ENCODE measurements around the gene SPEN.
"Not testable (repeated sequence)": the region's sequence is repeated elsewhere in the genome, so short reads cannot be mapped to it uniquely, and the experiment has no call there.

Gene SPEN

DNA sequence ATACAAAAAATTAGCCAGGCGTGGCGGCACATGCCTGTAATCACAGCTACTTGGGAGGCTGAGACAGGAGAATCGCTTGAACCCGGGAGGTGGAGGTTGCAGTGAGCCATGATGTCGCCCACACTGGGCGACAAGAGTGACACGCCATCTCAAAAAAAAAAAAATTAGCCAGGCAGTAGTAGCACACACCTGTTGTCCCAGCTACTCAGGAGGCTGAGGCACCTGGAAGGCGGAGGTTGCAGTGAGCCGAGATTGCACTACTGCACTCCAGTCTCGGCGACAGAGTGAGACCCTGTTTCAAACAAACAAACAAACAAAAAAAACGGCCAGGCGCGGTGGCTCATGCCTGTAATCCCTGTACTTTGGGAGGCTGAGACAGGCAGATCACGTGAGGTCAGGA, 19.9 kb upstream of the SPEN start:
- DNase-seq; in situ Hi-C loops (cut with HindIII; ENCODE audit: low pct_ligation_motif_present, low pct_unique_long_range_greater_than_20kb, low sequenced_read_pairs): not testable (repeated sequence)

DNA sequence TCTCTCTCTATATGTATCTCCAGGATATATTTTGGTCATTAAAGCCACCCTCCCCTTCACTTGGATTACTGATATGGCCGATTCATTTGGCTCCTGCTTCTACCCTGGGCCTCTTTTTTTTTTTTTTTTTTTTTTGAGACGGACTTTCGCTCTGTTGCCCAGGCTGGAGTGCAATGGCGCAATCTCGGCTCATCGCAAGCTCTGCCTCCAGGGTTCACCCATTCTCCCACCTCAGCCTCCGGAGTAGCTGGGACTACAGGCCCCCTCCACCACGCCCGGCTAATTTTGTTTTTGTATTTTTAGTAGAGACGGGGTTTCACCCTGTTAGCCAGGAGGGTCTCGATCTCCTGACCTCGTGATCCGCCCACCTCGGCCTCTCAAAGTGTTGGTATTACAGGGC, 18.6 kb upstream of the SPEN start:
- not testable (repeated sequence) for DNase-seq

DNA sequence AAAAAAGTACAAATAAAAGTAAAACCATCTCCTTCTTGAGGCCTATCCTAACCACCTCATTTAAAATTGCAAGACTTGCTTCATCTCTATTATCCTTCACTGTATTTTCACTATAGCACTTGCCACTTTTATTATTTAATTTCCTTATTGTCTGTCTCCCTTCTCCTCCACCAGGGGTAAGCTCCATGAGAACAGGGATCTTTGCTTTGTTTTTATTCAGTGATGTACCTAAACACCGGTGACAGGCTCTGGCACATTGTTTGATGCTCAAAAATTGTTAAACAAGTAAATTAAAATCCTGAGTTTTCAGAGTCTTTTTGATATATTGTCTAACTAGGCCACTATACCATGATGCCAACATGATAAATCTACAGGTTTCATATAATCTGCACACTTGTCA, 17.2 kb upstream of the SPEN start:
- in situ Hi-C loops (cut with HindIII; ENCODE audit: low pct_ligation_motif_present, low pct_unique_long_range_greater_than_20kb, low sequenced_read_pairs), result no loop called here
- DNase-seq, result no peak

More for the DNA sequence above, 18.6 kb upstream of the SPEN start:
- in situ Hi-C loops (cut with HindIII; ENCODE audit: low pct_ligation_motif_present, low pct_unique_long_range_greater_than_20kb, low sequenced_read_pairs), result not testable (repeated sequence)

DNA sequence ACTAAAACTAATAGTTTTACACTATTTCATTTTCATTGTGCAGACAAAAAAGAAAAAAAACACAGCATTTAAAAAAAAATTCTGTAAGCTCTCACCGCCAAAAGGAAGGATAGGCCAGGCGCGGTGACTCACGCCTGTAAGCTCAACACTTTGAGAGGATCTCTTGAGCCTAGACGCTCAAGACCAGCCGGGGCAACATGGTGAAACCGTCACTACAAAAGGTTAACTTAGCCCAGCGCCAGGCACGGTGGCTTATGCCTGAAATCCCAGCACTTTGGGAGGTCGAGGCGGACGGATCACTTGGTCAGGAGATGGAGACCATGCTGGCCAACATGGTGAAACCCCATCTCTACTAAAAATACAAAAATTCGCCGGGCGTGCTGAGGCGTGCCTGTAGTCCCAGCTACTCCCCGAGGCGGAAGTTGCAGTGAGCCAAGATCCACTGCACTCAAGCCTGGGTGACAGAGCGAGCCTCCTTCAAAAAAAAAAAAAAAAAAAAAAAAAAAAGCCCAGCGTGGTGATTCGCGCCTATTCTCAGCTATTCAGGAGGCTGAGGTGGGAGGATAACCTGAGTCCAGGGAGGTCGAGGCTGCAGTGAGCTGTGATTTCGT, 14.3 kb upstream of the SPEN start:
- in situ Hi-C loops (cut with HindIII; ENCODE audit: low pct_ligation_motif_present, low pct_unique_long_range_greater_than_20kb, low sequenced_read_pairs), result no loop called here
- DNase-seq, result no peak

DNA sequence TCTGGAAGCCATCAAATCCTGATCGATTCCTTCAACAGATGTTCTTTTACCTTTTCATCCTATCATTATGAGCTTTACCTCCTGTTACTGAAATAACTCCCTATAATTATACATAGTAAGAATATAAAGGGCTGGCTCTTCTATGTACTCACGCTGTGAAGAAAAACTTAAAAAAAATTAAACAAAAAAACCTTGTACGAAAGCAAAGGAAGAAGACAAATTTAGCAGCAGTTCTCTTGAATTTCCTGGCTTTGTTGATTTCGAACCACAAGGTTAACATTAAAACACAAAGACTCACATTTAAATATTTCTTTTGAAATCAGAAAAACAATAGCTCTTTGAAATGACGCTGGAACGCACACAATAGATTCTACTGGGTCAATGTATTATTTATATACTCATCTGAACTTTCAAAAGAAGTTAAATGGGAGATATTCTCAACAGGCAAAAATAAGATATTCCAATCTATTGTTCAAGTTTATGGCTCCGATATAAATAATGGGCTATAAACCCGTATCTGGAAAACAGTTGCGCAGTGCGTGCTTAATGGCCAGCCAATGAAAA, 13.6 kb upstream of the SPEN start:
- in situ Hi-C loops (cut with HindIII; ENCODE audit: low pct_ligation_motif_present, low pct_unique_long_range_greater_than_20kb, low sequenced_read_pairs), result no loop called here
- DNase-seq, result no peak

DNA sequence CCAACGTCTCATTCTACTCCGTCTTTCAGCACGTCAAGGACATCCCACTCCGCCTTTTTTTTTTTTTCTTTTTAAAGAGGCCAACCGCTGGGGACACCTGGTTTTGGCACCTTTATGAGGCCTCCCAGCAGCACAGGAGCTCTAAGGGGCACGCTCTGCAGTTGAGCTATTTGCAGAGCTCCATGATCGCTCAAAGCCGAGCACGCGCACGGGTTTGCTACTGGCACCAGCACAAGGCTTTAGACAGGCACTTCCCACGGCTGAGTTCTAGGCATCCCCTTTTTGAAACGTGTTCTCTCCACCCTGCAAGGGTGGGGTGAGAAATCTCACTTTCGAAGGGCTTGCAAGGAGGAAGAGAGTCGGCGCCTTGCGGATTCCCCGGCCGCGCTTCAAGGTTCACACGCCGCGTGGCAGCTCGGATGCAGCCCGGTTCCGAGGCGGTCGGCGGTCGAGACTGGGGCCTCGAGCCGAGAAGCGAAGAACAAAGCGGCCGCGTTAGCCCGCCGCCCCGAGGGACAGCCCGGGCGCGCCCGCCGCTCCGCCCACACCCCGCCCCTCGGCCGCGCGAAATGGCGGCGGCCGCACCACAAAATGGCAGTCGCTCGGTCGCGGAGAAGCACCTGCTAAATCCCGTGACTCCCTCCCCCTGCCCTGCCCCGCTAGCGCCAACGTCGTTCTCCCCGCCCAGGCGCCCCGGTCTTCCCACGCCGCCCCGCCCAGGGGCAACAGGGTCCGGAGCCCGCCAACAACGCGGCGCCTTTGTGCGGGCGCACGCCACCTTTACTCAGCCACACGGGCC, 12.9 kb upstream of the SPEN start:
- in situ Hi-C loops (cut with HindIII; ENCODE audit: low pct_ligation_motif_present, low pct_unique_long_range_greater_than_20kb, low sequenced_read_pairs), result no loop called here
- peak; percentile 89 for DNase-seq

DNA sequence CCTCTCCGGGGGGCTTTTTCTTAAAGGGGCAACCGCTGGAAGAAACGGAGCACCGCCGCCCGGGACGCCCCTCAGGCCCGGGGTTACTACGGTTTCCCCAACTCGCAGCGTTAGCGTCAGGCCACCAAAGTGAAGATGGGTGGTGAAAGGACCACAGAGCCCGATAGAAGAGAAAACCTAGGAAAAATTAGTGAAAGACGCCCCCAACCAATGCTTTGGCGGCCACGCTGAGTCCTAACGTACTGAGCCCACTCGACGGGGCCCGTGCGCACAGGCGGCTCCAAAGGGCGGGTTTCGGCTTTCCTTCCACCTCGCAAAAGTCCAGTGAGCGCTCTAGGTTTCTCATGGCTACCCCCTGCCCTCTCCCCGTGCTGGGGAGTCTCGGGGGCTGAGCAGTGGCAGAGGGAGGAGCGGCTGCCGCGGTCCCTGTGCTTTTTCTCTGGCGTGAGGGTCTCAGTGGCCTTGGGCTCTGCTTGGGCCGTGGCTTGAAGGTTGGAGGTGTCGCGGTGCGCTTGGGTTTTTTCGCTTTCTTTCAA, 12.2 kb upstream of the SPEN start:
- peak; percentile 45 for DNase-seq
- in situ Hi-C loops (cut with HindIII; ENCODE audit: low pct_ligation_motif_present, low pct_unique_long_range_greater_than_20kb, low sequenced_read_pairs), result no loop called here

DNA sequence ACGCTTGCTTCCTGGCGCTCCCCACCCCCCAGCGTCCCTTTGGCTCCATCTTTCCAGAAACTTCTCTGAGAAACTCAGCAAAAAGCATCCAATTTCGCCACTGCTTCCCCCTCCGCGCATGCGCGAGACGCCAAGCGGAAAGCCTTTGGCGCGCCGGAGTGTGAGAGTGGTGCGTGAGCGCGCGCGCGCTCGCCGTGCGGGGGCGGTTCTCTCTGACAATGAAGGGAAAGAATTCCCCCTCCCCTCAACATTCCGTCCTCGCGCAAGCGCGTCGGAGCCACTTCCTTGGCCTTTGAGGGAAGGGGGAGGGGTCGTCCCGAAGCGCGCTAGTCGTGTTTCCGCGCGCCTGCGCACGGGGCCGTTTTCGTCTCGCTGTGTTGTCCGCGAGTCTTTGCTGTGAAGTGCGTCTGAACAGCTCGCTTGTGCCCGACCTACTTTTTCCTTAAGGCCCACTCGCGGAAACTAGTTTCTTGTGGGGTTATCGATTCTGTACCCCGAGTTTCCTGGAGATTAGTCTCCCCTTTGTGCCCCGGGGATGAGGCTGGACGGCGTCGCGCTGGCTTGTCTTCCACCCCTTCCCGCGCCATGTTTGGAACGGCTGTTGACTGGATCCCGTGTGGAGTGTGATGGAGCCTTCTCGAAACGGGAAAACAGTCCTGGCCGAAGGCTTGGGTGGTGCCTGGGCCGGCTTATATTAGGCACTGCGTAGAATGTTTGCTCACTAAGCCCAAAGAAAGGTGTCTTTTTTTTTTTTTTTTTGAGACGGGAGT, 11.6 kb upstream of the SPEN start:
- peak; percentile 98 for DNase-seq
- in situ Hi-C loops (cut with HindIII; ENCODE audit: low pct_ligation_motif_present, low pct_unique_long_range_greater_than_20kb, low sequenced_read_pairs), result no loop called here

DNA sequence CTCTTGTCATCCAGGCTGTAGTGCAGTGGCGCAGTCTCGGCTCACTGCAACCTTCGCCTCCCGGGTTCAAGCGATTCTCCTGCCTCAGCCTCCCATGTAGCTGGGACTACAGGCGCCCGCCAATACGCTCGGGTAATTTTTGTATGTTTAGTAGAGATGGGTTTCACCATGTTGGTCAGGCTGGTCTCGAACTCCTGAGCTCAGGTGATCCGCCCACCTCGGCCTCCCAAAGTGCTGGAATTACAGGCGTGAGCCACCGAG, 11.1 kb upstream of the SPEN start:
- DNase-seq; in situ Hi-C loops (cut with HindIII; ENCODE audit: low pct_ligation_motif_present, low pct_unique_long_range_greater_than_20kb, low sequenced_read_pairs): not testable (repeated sequence)

DNA sequence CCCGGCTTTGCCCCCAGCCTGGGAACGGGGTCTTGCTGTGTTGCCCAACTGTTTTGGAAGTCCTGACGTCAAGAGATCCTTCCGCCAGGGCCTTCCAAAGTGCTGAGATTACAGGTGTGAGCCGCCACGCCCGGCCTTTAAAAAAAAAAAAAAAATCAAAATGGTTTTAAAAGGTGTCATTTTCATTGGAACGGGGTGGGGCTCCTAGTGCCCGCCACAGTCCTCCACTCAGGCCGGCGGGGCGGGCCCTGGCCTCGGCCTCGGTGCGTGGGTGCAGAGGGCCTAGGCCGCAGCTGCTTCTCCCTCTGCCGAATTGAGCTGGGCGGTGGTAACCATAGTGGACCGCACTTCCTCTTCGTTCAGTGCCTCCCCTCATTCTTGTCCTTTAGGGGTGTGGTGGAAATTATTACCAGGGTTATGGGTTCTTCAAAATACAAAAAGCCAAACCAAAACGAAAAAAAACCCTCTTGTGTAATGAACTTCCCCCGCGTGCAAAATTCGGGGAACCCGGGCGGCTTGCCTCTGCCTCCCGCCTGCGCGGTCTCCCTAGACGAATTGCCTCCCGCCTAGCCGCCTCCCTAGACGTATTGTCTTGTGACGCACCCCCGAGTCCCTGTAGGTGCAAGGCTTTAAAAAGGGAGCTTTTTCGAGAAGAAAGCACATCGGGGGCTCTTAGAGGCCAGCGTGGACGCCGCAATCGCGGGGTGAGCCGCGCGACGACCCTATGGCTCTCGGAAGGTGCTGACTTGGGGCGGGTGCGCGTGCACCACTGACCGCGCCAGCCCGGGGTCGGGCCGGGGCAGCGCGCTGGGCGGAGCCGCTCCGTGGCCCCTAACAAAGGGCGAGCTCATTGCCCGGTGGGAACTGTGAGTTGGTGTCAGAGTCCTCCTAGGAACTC, 10.5 kb upstream of the SPEN start:
- DNase-seq, result no peak
- in situ Hi-C loops (cut with HindIII; ENCODE audit: low pct_ligation_motif_present, low pct_unique_long_range_greater_than_20kb, low sequenced_read_pairs), result no loop called here

DNA sequence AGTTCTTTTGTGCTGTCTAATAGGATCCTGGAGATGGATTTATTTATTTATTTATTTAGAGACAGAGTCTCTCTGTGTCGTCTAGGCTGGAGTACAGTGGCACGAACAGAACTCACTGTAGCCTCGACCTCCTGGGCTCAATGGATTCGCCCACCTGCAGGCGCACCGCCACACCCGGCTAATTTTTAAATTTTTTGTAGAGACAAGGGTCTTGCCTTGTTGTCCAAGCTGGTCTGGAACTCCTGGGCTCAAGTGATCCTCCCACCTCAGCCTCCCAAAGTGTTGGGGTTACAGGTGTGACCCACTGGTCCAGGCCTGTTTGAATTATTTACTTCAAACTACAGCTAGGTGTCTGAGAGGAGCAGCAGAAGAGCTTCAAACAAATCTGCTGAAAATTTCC, 9.6 kb upstream of the SPEN start:
- no peak for DNase-seq
- in situ Hi-C loops (cut with HindIII; ENCODE audit: low pct_ligation_motif_present, low pct_unique_long_range_greater_than_20kb, low sequenced_read_pairs), result no loop called here

DNA sequence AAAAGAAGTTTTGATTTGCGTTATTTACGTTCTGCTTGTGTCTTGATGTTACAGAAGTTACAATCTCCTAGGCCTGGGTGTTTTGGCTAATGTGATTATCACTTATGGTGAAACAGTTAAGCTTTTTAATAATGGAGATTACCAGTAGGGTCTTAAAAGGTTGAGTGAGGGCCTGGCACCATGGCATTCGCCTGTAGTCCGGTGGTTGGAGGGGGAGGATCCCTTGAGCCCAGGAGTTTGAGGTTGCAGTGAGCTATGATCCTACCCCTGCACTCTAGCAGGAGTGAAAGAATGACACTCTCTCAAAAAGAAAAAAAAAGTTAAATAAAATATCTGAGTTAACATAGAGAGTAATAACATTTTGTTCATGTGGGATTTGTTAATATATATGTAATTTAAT, 8.8 kb upstream of the SPEN start:
- no peak for DNase-seq
- in situ Hi-C loops (cut with HindIII; ENCODE audit: low pct_ligation_motif_present, low pct_unique_long_range_greater_than_20kb, low sequenced_read_pairs), result no loop called here

DNA sequence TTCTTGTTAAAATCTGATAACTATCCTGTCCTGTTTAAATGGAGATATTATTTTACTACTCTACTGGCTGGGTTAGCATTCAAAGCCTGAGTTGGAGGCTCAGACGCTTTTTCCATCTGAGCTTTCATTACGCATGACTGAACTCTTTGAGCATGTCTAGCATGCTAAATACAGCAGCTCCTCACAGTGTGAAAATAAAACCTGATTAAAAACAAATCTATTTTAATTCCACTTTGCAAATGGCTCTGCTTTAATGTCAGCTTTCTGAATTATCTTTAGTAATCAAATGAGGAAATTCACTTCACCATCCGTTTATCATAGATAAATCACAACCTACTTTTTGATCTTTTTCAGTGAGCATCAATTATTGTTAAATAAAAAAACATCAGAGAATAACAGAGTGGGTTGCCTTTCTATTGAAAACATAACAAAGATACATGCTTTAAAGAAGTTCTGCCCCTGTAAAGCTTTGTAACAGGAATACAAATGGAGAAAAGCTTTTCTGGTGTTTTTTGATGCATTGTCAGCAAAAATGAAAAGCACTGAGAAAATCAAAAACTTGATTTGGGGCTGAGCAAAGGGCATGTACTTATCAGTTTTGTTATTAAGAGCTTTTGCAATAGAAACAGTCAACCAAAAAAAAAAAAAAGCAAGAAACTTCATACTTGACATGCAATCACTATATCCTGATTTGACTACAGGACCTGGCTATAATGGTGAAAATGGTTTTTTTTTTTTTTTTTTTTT, 3.5 kb upstream of the SPEN start:
- in situ Hi-C loops (cut with HindIII; ENCODE audit: low pct_ligation_motif_present, low pct_unique_long_range_greater_than_20kb, low sequenced_read_pairs), result no loop called here
- no peak for DNase-seq

DNA sequence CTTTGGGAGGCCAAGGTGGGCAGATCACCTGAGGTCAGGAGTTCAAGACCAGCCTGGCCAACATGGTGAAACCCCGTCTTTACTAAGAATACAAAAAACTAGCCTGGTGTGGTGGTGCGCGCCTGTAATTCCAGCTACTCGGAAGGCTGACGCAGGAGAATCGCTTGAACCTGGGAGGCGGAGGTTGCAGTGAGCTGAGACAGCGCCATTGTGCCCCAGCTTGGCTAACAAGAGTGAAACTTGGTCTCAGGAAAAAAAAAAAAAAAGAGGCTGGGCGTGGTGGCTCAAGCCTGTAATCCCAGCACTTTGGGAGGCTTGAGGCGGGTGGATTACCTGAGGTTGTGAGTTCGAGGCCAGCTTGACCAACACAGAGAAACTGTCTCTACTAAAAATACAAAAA, 1.5 kb upstream of the SPEN start:
- in situ Hi-C loops (cut with HindIII; ENCODE audit: low pct_ligation_motif_present, low pct_unique_long_range_greater_than_20kb, low sequenced_read_pairs); DNase-seq: not testable (repeated sequence)

DNA sequence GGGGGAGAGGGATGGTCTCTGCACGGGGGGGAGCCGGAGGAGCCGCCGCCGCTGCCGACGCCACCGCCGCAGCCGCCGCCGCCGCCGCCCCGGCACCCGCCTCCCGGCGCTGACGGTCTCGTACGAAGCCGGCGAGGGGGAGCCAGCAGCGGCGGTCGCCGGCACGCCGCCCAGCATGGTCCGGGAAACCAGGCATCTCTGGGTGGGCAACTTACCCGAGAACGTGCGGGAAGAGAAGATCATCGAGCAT, 311 bp downstream of the SPEN start:
- no peak for DNase-seq
- in situ Hi-C loops (cut with HindIII; ENCODE audit: low pct_ligation_motif_present, low pct_unique_long_range_greater_than_20kb, low sequenced_read_pairs), result no loop called here

DNA sequence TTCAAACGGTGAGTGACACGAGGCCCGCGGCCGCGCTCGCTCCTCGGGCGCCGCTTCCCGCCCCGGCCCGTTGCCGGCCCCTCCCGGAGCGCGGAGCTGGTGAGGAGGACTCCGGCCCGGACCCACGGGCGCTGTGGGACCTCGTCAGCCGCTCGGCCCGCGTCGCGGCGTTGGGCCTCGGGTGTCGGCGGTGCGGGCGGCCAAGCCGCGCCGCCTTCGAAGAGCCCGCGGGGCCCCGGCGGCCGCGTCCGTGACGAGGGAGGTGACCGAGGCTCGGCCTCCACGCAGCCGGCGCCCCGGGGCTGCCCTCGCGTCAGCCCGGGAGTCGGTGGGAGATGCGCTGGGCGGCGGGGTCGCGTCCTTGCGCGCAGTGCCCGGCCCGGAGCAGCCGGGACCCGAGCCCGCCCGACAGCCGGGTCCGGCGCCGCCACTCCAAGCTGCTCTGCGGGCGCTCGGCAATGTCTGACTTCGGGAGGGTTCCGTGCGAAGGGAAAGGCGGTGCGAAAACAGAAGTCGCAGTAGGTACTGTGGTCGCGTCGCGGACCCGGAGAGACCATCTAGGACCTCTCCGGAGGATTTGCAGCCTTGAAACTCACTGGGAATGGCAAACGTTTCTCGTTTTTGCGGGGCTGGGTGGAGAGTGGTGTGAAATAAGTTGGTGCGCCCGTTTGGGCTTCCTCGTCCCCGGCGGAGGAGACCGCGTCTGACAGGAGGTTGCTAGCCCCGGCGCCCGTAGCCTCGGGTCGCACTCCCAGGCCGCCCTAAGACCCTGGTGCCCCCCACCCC, 829 bp downstream of the SPEN start:
- in situ Hi-C loops (cut with HindIII; ENCODE audit: low pct_ligation_motif_present, low pct_unique_long_range_greater_than_20kb, low sequenced_read_pairs), result no loop called here
- peak; percentile 25 for DNase-seq
